Pancreas (tissue), 10 donors: Measurements from ENCODE around the gene NTF3. TPM values are rescaled to one million over a fixed set of nuclear protein-coding genes. Genes with fewer than 3 reads are reported as not detected.

ENCODE experiments used
- ATAC-seq, 4 donors: fragments of 200-7000 bp; cut with Tn5 transposase; one replicate each; pipeline versions ENCODE4 v1.8.0 to v1.9.1; 2020; ENCODE audit warnings: mild to moderate bottlenecking in 4 of 4, moderate library complexity in 4 of 4
- DNase-seq, 6 donors: peaks; one replicate each; pipeline ENCODE4 v3.0.0-alpha.2; 2020
- FAIRE-seq: peaks from 2 replicates; lab custom pipeline; 2012; peaks lifted over from hg19 to GRCh38; lab: Jason Lieb, UNC
- H3K27ac ChIP-seq, 4 donors: fragments of 200-600 bp; sonication (generic); 1 replicate in 3 of 4; 2 replicates in 1 of 4; pipeline versions ENCODE4 v1.5.0 to v1.8.0; 2020
- H3K27me3 ChIP-seq, 4 donors: fragments of 200-600 bp; one replicate each; pipeline ENCODE4 v1.8.0; 2021
- H3K36me3 ChIP-seq, 3 donors: fragments of 200-600 bp; sonication (generic) in 1 of 3; one replicate each; pipeline versions ENCODE4 v1.5.0 to v1.8.0; 2020 to 2021
- H3K4me1 ChIP-seq, 3 donors: fragments of 200-600 bp; one replicate each; pipeline ENCODE4 v1.8.0; 2021
- H3K4me3 ChIP-seq, 4 donors: fragments of 200-600 bp; sonication (generic) in 2 of 4; one replicate each; pipeline versions ENCODE4 v1.5.0 to v1.8.0; 2020 to 2021
- H3K9me3 ChIP-seq, 4 donors: fragments of 200-600 bp; one replicate each; pipeline ENCODE4 v1.8.0; 2021
- CTCF ChIP-seq, 4 donors: fragments of 200-600 bp; sonication (generic) in 3 of 4; IDR thresholded peaks; one replicate each; pipeline versions ENCODE4 v1.5.0 to v1.8.0; 2021; ENCODE audit warnings: antibody characterized with exemption in 4 of 4
- WGBS, 2 donors: extraction: QIAGEN DNeasy Blood & Tissue Kit; methylation state at CpG; one replicate each; pipeline ENCODE4 v1.1.7; 2013; 5-methylcytosine and 5-hydroxymethylcytosine counted together
- intact Hi-C, 3 donors: fragments of 100-400 bp; cut with DNase I; formaldehyde crosslinking; loops; one replicate each; pipeline versions ENCODE4 v1.11.1 to v1.14.2; 2022
- polyA plus RNA-seq, 2 donors: library from polyadenylated mRNA; stranded (reverse); fragments of 200-250 nt; gene quantifications; one replicate each; pipeline ENCODE4 v1.2.3, GENCODE V29; 2013
- total RNA-seq, 6 donors: library from RNA; stranded (reverse); fragmentation: NEBNext Ultra II Directional in 4 of 6; extraction: Animal tissue kit (Norgen Biotek cat#: 25700) in 4 of 6; gene quantifications; one replicate each; pipeline versions ENCODE4 v1.2.1 to v1.2.4, GENCODE V29; 2021 to 2023
- donor health status: healthy with polysubstance abuse.
- donor health status: DM: no; HTN: no; CAD: no; lungs with moderate emphysema.
- donor health status: DM: no; HTN: no; CAD: no.
- donor health status: control.
- donor health status: control.
- donor health status: Bipolar disorder and iron deficiency.
- donor health status: DM: yes; HTN: yes; CAD: no.
- donor health status: DM: no; HTN: no; CAD: no.
- donor health status: DM: no; HTN: no; CAD: no.
- donor health status: DM: yes; HTN: yes; CAD: no.

The NTF3 gene
- total and polyA plus RNA-seq, 8 donors = 0.46 to 0.63 TPM; not detected in 6

GRCh38 chr12:5506295-5506694 lies 74.4 kb downstream of the NTF3 start:
- Histone ChIP-seq H3K36me3 (no peaks in the 10 kb centered on the region), H3K9me3 (no peaks in the 10 kb centered on the region), H3K27me3 (no peaks in the 10 kb centered on the region), H3K4me1 (no peaks in the 10 kb centered on the region), H3K4me3 (no peak overlapping the region), H3K27ac (no peak overlapping the region)
- intact Hi-C loops = no loop called here
- WGBS, 2 donors = 68 to 73% methylated on average over 4 of the region's 4 CpGs
- DNase-seq (no peak), ATAC-seq (no peak), FAIRE-seq (no peak)
- TF ChIP-seq CTCF (IDR thresholded peaks at IDR 0.05) = no peak

- Histone ChIP-seq H3K27me3 (no peaks in the 10 kb centered on the region), H3K27ac (no peak overlapping the region), H3K4me3 (no peak overlapping the region), H3K4me1 (no peaks in the 10 kb centered on the region), H3K36me3 (no peaks in the 10 kb centered on the region), H3K9me3 (no peaks in the 10 kb centered on the region)
- ATAC-seq = no peak
- 62 to 64% methylated on average over 6 of the region's 6 CpGs for WGBS, 2 donors
- FAIRE-seq = no peak
- intact Hi-C loops = no loop called here
- DNase-seq = no peak
- TF ChIP-seq CTCF (IDR thresholded peaks at IDR 0.05) = no peak
Measured at GRCh38 chr12:5506821-5507231, 74.9 kb downstream of the NTF3 start.

GRCh38 chr12:5507401-5507935 lies 75.6 kb downstream of the NTF3 start:
- no peaks in the 10 kb centered on the region for H3K4me1 ChIP-seq
- WGBS, 2 donors = 79 to 83% methylated on average over 8 of the region's 8 CpGs
- DNase-seq (no peak), FAIRE-seq (no peak), ATAC-seq (no peak)
- no peak for TF ChIP-seq CTCF (IDR thresholded peaks at IDR 0.05)
- no peaks in the 10 kb centered on the region for H3K36me3 ChIP-seq
- no peaks in the 10 kb centered on the region for H3K27me3 ChIP-seq
- no peaks in the 10 kb centered on the region for H3K9me3 ChIP-seq
- H3K27ac ChIP-seq = no peak overlapping the region
- intact Hi-C loops = no loop called here
- H3K4me3 ChIP-seq = no peak overlapping the region

DNA sequence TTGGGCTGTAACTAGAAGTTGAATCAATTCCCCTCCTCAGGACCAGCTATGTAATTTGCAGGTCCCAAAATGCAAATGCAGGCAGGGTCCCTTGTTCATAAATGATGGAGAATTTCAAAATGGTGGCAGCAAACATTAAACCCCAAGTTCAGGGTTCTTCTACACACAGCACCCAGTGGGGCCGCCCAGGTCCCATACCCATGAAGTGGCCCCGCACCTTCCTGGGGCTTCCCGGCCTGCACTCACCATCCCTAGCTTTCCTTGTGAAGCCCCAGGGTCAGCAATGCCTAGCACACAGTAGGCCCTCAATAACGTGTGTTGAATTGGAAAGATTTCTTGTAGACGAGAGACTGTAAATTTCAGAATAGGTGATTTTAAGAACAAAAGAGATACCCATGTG lies 76.0 kb downstream of the NTF3 start:
- Histone ChIP-seq H3K36me3 (no peaks in the 10 kb centered on the region), H3K4me3 (no peak overlapping the region), H3K9me3 (no peaks in the 10 kb centered on the region), H3K27ac (no peak overlapping the region), H3K27me3 (no peaks in the 10 kb centered on the region), H3K4me1 (no peaks in the 10 kb centered on the region)
- intact Hi-C loops = no loop called here
- no peak for DNase-seq
- WGBS, 2 donors = 79 to 84% methylated on average over 5 of the region's 5 CpGs
- TF ChIP-seq CTCF (IDR thresholded peaks at IDR 0.05) = no peak
- ATAC-seq = no peak
- no peak for FAIRE-seq

GRCh38 chr12:5509102-5509501 lies 77.2 kb downstream of the NTF3 start:
- no peak for TF ChIP-seq CTCF (IDR thresholded peaks at IDR 0.05)
- no peak for ATAC-seq
- no peaks in the 10 kb centered on the region for H3K9me3 ChIP-seq
- intact Hi-C loops = no loop called here
- WGBS, 2 donors = 77 to 79% methylated on average over 4 of the region's 4 CpGs
- no peak for DNase-seq
- no peaks in the 10 kb centered on the region for H3K4me1 ChIP-seq
- H3K36me3 ChIP-seq = no peaks in the 10 kb centered on the region
- H3K27ac ChIP-seq = no peak overlapping the region
- H3K4me3 ChIP-seq = no peak overlapping the region
- no peaks in the 10 kb centered on the region for H3K27me3 ChIP-seq
- FAIRE-seq = no peak
